A549 (cell line): ENCODE measurements around the gene FOXP1. TPM values are rescaled to one million over a fixed set of nuclear protein-coding genes. Genes with fewer than 3 reads are reported as not detected.
A peak's percentile ranks its signal among the peaks of the same experiment; 100 is the strongest.

Source experiments
- ATAC-seq, 2 experiments: fragments of 200-7000 bp in 1 of 2; fragments of >200 bp in 1 of 2; cut with Nextera tagmentation in 1 of 2; cut with Tn5 transposase in 1 of 2; 3 replicates each; pipeline versions ENCODE4 v1.8.0 to v1.9.1; 2018 to 2020; ENCODE audit warnings: mild to moderate bottlenecking in 1 of 2, moderate library complexity in 1 of 2
- CTCF ChIA-PET: fragments of 300-600 bp; sonication (Branson Sonifier 250); formaldehyde crosslinking; extraction: SDS; loops from one replicate; lab custom pipeline; 2021; ENCODE audit warnings: antibody characterized with exemption, inconsistent platforms; lab: Yijun Ruan, JAX
- POLR2A ChIA-PET: fragments of 350-600 bp; formaldehyde crosslinking; extraction: SDS; loops from one replicate; lab custom pipeline; 2021; ENCODE audit warnings: antibody characterized with exemption, inconsistent platforms; lab: Yijun Ruan, JAX
- DNase-seq, 2 experiments: peaks; one replicate each; pipeline versions ENCODE4 v3.0.0 to v3.0.0-alpha.2; 2011 to 2016; ENCODE audit warnings: low read depth in 1 of 2, low spot score in 1 of 2
- FAIRE-seq: peaks from 2 replicates; lab custom pipeline; 2011; peaks lifted over from hg19 to GRCh38; lab: Jason Lieb, UNC
- H3K27ac ChIP-seq, 2 experiments: fragments of >200 bp; sonication (Bioruptor Twin); formaldehyde crosslinking; 3 replicates each; pipeline ENCODE4 v1.5.1; 2016 to 2017
- H3K4me1 ChIP-seq: fragments of >200 bp; sonication (Bioruptor Twin); formaldehyde crosslinking; 3 replicates; pipeline ENCODE4 v1.6.1; 2016
- H3K4me2 ChIP-seq: fragments of >200 bp; sonication (Bioruptor Twin); formaldehyde crosslinking; 3 replicates; pipeline ENCODE4 v1.6.1; 2016
- H3K4me3 ChIP-seq: fragments of >200 bp; sonication (Bioruptor Twin); formaldehyde crosslinking; 3 replicates; pipeline ENCODE4 v1.5.1; 2016
- H3K9me3 ChIP-seq: fragments of >200 bp; sonication (Bioruptor Twin); formaldehyde crosslinking; 3 replicates; pipeline ENCODE4 v1.6.1; 2016
- CEBPB ChIP-seq, 2 experiments: fragments of >200 bp in 1 of 2; sonication (Bioruptor Twin) in 1 of 2; formaldehyde crosslinking in 1 of 2; IDR thresholded peaks; 2 replicates each; pipeline ENCODE4 v1.6.1; 2012 to 2016
- CHD2 ChIP-seq: fragments of 150-350 bp; IDR thresholded peaks from 2 replicates; pipeline ENCODE4 v1.6.1; 2014; ENCODE audit warnings: low read length; ENCODE audit not compliant: partially characterized antibody
- CHD4 ChIP-seq: fragments of 200-600 bp; sonication (generic); IDR thresholded peaks from 2 replicates; pipeline ENCODE4 v1.6.1; 2016; ENCODE audit warnings: antibody characterized with exemption, mild to moderate bottlenecking, borderline replicate concordance
- EHMT2 ChIP-seq: fragments of 200-600 bp; sonication (generic); IDR thresholded peaks from 2 replicates; pipeline ENCODE4 v1.6.1; 2016; ENCODE audit warnings: antibody characterized with exemption, low read depth, mild to moderate bottlenecking, moderate library complexity
- EP300 ChIP-seq, 2 experiments: fragments of >200 bp; sonication (Bioruptor Twin); formaldehyde crosslinking; IDR thresholded peaks; 2 replicates in 1 of 2; 3 replicates in 1 of 2; pipeline ENCODE4 v1.6.1; 2016 to 2017
- ESRRA ChIP-seq: fragments of 150-350 bp; IDR thresholded peaks from 2 replicates; pipeline ENCODE4 v1.6.1; 2014; ENCODE audit warnings: mild to moderate bottlenecking, low read length, borderline replicate concordance
- FOSL2 ChIP-seq, 2 experiments: fragments of 450-650 bp in 1 of 2; fragments of >200 bp in 1 of 2; sonication (Bioruptor Twin) in 1 of 2; formaldehyde crosslinking; IDR thresholded peaks; 2 replicates each; pipeline versions ENCODE4 v1.5.0 to v1.6.1; 2016 to 2020; ENCODE audit warnings: mild to moderate bottlenecking in 1 of 2, moderate library complexity in 1 of 2
- FOXS1 ChIP-seq: fragments of 250-450 bp; sonication (Bioruptor Pico); IDR thresholded peaks from 2 replicates; pipeline ENCODE4 v1.5.0; 2020; ENCODE audit warnings: mild to moderate bottlenecking, moderate library complexity
- GATA3 ChIP-seq: IDR thresholded peaks from 2 replicates; pipeline ENCODE4 v1.6.1; 2012; ENCODE audit warnings: borderline replicate concordance
- HDAC2 ChIP-seq: fragments of 200-600 bp; sonication (generic); IDR thresholded peaks from 2 replicates; pipeline ENCODE4 v1.6.1; 2016
- HEYL ChIP-seq: fragments of 250-450 bp; sonication (Bioruptor Pico); IDR thresholded peaks from 2 replicates; pipeline ENCODE4 v1.8.0; 2021; ENCODE audit warnings: mild to moderate bottlenecking, moderate library complexity
- JUN ChIP-seq, 2 experiments: fragments of >200 bp; sonication (Bioruptor Twin); formaldehyde crosslinking; IDR thresholded peaks; 2 replicates in 1 of 2; 3 replicates in 1 of 2; pipeline ENCODE4 v1.6.1; 2016 to 2017
- JUNB ChIP-seq: fragments of >200 bp; sonication (Bioruptor Twin); formaldehyde crosslinking; IDR thresholded peaks from 2 replicates; pipeline ENCODE4 v1.6.1; 2016
- KDM1A ChIP-seq: fragments of 200-600 bp; sonication (generic); IDR thresholded peaks from 2 replicates; pipeline ENCODE4 v1.6.1; 2016; ENCODE audit warnings: low read depth, mild to moderate bottlenecking
- MYC ChIP-seq: IDR thresholded peaks from 2 replicates; pipeline ENCODE4 v1.6.1; 2012; ENCODE audit warnings: mild to moderate bottlenecking, inconsistent platforms, low read length, improper control_type of control experiment, borderline replicate concordance
- NFE2L2 ChIP-seq: fragments of 150-350 bp; conservative IDR thresholded peaks from 2 replicates; pipeline ENCODE4 v1.6.1; 2014; ENCODE audit warnings: low read length
- NR3C1 ChIP-seq: fragments of >200 bp; sonication (Bioruptor Twin); formaldehyde crosslinking; IDR thresholded peaks from 3 replicates; pipeline ENCODE4 v1.6.1; 2017
- PHF8 ChIP-seq: fragments of 200-600 bp; sonication (generic); IDR thresholded peaks from 2 replicates; pipeline ENCODE4 v1.6.1; 2016; ENCODE audit warnings: low read depth, mild to moderate bottlenecking, antibody characterized with exemption, moderate library complexity, borderline replicate concordance
- POLR2A ChIP-seq: IDR thresholded peaks from 2 replicates; pipeline ENCODE4 v1.6.1; 2012; ENCODE audit warnings: mild to moderate bottlenecking, low read length
- RFX5 ChIP-seq: fragments of 450-650 bp; IDR thresholded peaks from 2 replicates; pipeline ENCODE4 v1.7.1; 2014; ENCODE audit warnings: antibody characterized with exemption, mild to moderate bottlenecking, moderate library complexity
- RNF2 ChIP-seq: fragments of 200-600 bp; sonication (generic); IDR thresholded peaks from 2 replicates; pipeline ENCODE4 v1.6.1; 2016; ENCODE audit warnings: low read depth, mild to moderate bottlenecking, antibody characterized with exemption, moderate library complexity, borderline replicate concordance
- SREBF2 ChIP-seq: fragments of 450-650 bp; IDR thresholded peaks from 2 replicates; pipeline ENCODE4 v1.6.1; 2014; ENCODE audit warnings: mild to moderate bottlenecking, moderate library complexity
- WGBS: methylation state at CpG from one replicate; pipeline ENCODE4 v1.1.6; 2017; ENCODE audit errors: missing lambda C conversion rate; 5-methylcytosine and 5-hydroxymethylcytosine counted together
- polyA plus RNA-seq, 4 experiments: library from polyadenylated mRNA; depleted of rRNA in 3 of 4; stranded (reverse); fragments of >200 nt; fragmentation: RNase III in 1 of 4; extraction: RNeasy Plus Mini Kit Qiagen cat#74134 plus additional on column Dnase treatment in 1 of 4; gene quantifications; 2 replicates in 3 of 4; 3 replicates in 1 of 4; pipeline ENCODE4 v1.2.3, GENCODE V29; 2011 to 2017
- TF ChIP-seq, protein P1 (sequence below): fragments of 150-350 bp; IDR thresholded peaks from 2 replicates; pipeline ENCODE4 v1.6.1; 2014; ENCODE audit warnings: low read depth, mild to moderate bottlenecking, low read length
- TF ChIP-seq, protein P2 (sequence below): fragments of >200 bp; sonication (Bioruptor Twin); formaldehyde crosslinking; IDR thresholded peaks from 2 replicates; pipeline ENCODE4 v1.6.1; 2016
- TF ChIP-seq, protein P3 (sequence below): fragments of >200 bp; sonication (Bioruptor Twin); formaldehyde crosslinking; IDR thresholded peaks from 3 replicates; pipeline ENCODE4 v1.6.1; 2016
- TF ChIP-seq, protein P4 (sequence below): IDR thresholded peaks from 2 replicates; pipeline ENCODE4 v1.6.1; 2012; ENCODE audit warnings: low read depth, borderline replicate concordance

The FOXP1 gene
- polyA plus RNA-seq, 2 of the 4 experiments (the other 2 are of a cell fraction): 12.8 to 13.9 TPM

DNA sequence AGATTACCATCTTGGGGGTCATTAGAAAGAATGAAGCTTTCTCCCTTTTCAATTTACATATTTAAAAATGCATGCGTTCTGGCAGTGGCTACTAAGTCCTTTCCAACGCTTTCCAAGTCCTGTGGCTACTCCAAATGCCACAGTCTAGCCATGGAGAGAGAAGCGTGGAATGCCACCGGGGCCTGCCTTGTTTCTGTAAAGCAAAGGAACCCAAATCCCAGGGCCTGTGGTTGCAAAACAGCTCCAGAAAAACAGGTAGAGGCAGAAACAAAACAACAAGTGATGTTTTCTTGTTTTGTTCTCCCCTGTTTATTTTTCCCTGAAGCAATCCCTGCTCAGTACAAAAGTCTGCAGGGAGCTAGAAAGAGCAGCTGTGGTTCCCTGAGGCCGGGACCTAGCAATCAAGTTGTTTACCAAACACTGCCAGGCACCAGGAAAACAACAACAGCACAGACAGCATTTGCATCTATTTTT is 85.5 kb downstream of the FOXP1 start:
- DNase-seq: no peak
- Histone ChIP-seq H3K4me2 (peak overlapping the region; percentile 82; the same call in 2 of the 3 replicates), H3K9me3 (no peaks in the 10 kb centered on the region), H3K4me1 (peaks cover 47% of the 10 kb centered on the region), H3K27ac (peak overlapping the region; percentile 85 to 93), H3K4me3 (no peak overlapping the region)
- FAIRE-seq: no peak
- POLR2A ChIA-PET: no interaction called here
- TF ChIP-seq EP300 (IDR thresholded peaks at IDR 0.05) (no peak), PHF8 (no peak), FOSL2 (IDR thresholded peaks at IDR 0.05) (no peak), FOSL2 (CRISPR knock-in tag; IDR thresholded peaks at IDR 0.05) (no peak), FOXS1 (CRISPR knock-in tag) (no peak), CHD4 (no peak)
- TF ChIP-seq, protein P1, sequence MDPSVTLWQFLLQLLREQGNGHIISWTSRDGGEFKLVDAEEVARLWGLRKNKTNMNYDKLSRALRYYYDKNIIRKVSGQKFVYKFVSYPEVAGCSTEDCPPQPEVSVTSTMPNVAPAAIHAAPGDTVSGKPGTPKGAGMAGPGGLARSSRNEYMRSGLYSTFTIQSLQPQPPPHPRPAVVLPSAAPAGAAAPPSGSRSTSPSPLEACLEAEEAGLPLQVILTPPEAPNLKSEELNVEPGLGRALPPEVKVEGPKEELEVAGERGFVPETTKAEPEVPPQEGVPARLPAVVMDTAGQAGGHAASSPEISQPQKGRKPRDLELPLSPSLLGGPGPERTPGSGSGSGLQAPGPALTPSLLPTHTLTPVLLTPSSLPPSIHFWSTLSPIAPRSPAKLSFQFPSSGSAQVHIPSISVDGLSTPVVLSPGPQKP: no peak
- WGBS: 79% methylated on average over 5 of the region's 5 CpGs
- no peak for ATAC-seq
- CTCF ChIA-PET: interaction anchor here (1.4 to 3.4 kb wide), 4 partner anchors 12 to 88 kb away, joined by 3 to 14 read pairs (median 6); partner anchors contain the start of gene FOXP1

DNA sequence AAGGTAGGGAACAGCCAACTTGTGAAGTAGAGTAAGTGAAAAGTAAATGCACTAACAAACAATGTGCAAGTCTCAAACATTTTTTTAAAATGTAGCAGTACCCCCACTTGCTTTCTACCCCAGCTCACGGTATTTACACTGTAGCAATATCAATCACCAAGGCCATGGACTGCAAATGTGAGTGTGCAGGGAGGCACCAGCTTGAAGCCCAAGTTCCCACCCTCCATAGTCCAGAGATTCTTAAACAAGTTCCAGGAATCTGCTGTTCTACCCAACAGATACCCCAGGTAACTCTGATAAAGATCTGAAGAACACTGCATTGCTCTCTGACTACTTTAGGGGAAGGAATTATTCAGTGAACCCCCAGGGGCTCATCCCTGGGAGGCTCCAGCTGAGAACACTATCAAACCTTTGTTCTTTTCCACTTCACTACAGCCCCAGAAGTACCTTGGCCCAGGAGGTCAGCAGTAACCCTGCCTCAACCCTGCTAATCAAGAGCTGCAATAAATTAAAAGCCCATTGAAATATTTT is 86.1 kb downstream of the FOXP1 start:
- ATAC-seq: no peak
- CTCF ChIA-PET: interaction anchor here (1.4 to 3.4 kb wide), 3 partner anchors 11 to 89 kb away, joined by 5 to 14 read pairs (median 7); no protein-coding TSS in a partner anchor
- peak overlapping the region; percentile 82 for H3K4me2 ChIP-seq

DNA sequence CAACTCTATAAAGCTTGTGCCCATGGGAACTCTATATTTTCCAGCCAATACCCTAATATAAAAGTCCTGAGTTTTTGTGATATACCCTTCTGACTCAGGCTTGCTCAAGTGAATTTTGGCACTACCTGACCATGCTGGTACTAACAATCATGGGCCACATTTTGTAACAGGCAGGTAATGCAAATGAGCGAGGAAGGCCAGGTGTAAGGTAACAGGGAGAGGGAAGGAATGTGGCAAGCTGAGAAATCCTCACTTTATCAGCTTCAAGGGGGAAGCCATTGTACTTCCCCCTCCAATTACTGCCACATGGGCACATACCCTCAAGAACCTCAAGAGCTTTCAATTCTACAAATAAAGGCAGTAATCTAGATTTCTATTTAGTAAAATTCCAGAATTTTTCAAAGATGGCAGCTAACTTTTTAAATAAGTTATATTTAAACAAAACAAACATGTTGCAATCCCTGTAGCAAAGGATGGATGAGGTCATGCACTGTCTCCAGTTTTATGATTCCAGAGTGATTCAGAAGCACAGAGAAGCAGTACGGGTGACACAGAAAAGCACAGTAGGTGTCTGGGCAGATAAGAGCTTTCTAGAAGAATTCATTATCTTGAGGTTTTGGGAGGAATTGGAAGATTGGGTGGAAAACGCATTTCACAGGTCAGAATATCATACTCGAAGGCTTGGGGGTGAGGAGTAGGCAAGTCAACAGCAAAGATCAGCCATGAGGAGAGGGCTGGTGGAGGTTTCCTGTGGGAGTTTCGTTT is 87.6 kb downstream of the FOXP1 start:
- peak overlapping the region; percentile 85 to 93 for H3K27ac ChIP-seq
- peak overlapping the region; percentile 82 for H3K4me2 ChIP-seq
- peaks cover 33% of the 10 kb centered on the region for H3K4me1 ChIP-seq
- ChIA-PET POLR2A (interaction anchor here (0.5 to 2.1 kb wide), 8 partner anchors 8 to 244 kb away, joined by 3 to 19 read pairs (median 4); partner anchors contain the start of gene FOXP1), CTCF (interaction anchor here (0.8 to 3.4 kb wide), 7 partner anchors 8 to 501 kb away, joined by 3 to 14 read pairs (median 3); partner anchors contain the start of gene FOXP1)
- no peak for FAIRE-seq
- ATAC-seq: peak; percentile 94 to 97
- H3K9me3 ChIP-seq: peaks cover 16% of the 10 kb centered on the region
- peak; percentile 60 to 77 for DNase-seq
- WGBS: 21% methylated on average over 5 of the region's 5 CpGs
- H3K4me3 ChIP-seq: peak overlapping the region; percentile 32
- TF ChIP-seq CHD2: no peak
- TF ChIP-seq FOXS1 (CRISPR knock-in tag): no peak
- TF ChIP-seq JUNB: peak; percentile 66
- TF ChIP-seq JUN (IDR thresholded peaks at IDR 0.05): peak; percentile 58 to 73; a peak in 4 of 5 replicates
- TF ChIP-seq ESRRA: no peak
- TF ChIP-seq, protein P2, sequence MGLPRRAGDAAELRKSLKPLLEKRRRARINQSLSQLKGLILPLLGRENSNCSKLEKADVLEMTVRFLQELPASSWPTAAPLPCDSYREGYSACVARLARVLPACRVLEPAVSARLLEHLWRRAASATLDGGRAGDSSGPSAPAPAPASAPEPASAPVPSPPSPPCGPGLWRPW: 0 out of 2 replicates have a peak, but pooled peaks have one; percentile 38
- TF ChIP-seq MYC: no peak
- no peak for TF ChIP-seq NR3C1
- TF ChIP-seq GATA3: peak; percentile 37; the same call in 1 of the 2 replicates
- TF ChIP-seq FOSL2 (IDR thresholded peaks at IDR 0.05): peak; percentile 54
- peak; percentile 82 for TF ChIP-seq FOSL2 (CRISPR knock-in tag; IDR thresholded peaks at IDR 0.05)
- TF ChIP-seq, protein P3, sequence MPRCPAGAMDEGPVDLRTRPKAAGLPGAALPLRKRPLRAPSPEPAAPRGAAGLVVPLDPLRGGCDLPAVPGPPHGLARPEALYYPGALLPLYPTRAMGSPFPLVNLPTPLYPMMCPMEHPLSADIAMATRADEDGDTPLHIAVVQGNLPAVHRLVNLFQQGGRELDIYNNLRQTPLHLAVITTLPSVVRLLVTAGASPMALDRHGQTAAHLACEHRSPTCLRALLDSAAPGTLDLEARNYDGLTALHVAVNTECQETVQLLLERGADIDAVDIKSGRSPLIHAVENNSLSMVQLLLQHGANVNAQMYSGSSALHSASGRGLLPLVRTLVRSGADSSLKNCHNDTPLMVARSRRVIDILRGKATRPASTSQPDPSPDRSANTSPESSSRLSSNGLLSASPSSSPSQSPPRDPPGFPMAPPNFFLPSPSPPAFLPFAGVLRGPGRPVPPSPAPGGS: 0 out of 3 replicates have a peak, but pooled peaks have one; percentile 40
- TF ChIP-seq EP300 (IDR thresholded peaks at IDR 0.05): peak in 1 of 2 experiments; percentile 51; a peak in 1 of 5 replicates
- no peak for TF ChIP-seq KDM1A
- TF ChIP-seq, protein P4, sequence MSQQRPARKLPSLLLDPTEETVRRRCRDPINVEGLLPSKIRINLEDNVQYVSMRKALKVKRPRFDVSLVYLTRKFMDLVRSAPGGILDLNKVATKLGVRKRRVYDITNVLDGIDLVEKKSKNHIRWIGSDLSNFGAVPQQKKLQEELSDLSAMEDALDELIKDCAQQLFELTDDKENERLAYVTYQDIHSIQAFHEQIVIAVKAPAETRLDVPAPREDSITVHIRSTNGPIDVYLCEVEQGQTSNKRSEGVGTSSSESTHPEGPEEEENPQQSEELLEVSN: no peak
- TF ChIP-seq EHMT2: no peak
- TF ChIP-seq HEYL (CRISPR knock-in tag): no peak
- peak; percentile 85 to 93 for TF ChIP-seq CEBPB (IDR thresholded peaks at IDR 0.05)

More for the DNA sequence above, 86.1 kb downstream of the FOXP1 start:
- Histone ChIP-seq H3K4me3 (no peak overlapping the region), H3K27ac (peak overlapping the region; percentile 85 to 93), H3K4me1 (peaks cover 41% of the 10 kb centered on the region), H3K9me3 (peaks cover 2% of the 10 kb centered on the region; the same call in 1 of the 3 replicates)
- FAIRE-seq (no peak), DNase-seq (no peak)
- POLR2A ChIA-PET: interaction anchor here (2.1 kb wide), 2 partner anchors 14 to 86 kb away, joined by 15 to 19 read pairs; partner anchors contain the start of gene FOXP1
- WGBS: 75% methylated on average over 1 of the region's 1 CpG
- TF ChIP-seq, protein P4: no peak
- TF ChIP-seq RNF2 (no peak), NFE2L2 (no peak), JUN (IDR thresholded peaks at IDR 0.05) (no peak), SREBF2 (no peak), POLR2A (no peak), FOSL2 (IDR thresholded peaks at IDR 0.05) (no peak), FOSL2 (CRISPR knock-in tag; IDR thresholded peaks at IDR 0.05) (no peak), HDAC2 (no peak), ESRRA (no peak), RFX5 (no peak)
